ENCODE data around the gene FBXO31.

- TF ChIP-seq CTCF (IDR thresholded peaks at IDR 0.05; ENCODE audit: borderline replicate concordance, extremely low read depth, low read length, poor library complexity, severe bottlenecking) = no peak
- TF ChIP-seq EZH2 (IDR thresholded peaks at IDR 0.05; ENCODE audit: borderline replicate concordance, low read depth, low read length, severe bottlenecking) = no peak
Measured at GRCh38 chr16:87319011-87319410, 64.6 kb downstream of the FBXO31 start.
